Liver (tissue), 9 donors: ENCODE measurements around the gene BDKRB1. TPM values are rescaled to one million over a fixed set of nuclear protein-coding genes. Genes with fewer than 3 reads are reported as not detected.

Experiments used
- DNase-seq: peaks from one replicate; pipeline ENCODE4 v3.0.0-alpha.2; 2017; ENCODE audit warnings: low spot score
- H3K27ac ChIP-seq, 2 donors: one replicate each; pipeline ENCODE4 v1.7.0; 2013; ENCODE audit warnings: inconsistent platforms in 2 of 2, low read length in 2 of 2, control low read depth in 1 of 2, low read depth in 1 of 2, mild to moderate bottlenecking in 1 of 2
- H3K27me3 ChIP-seq, 4 donors: one replicate each; pipeline versions ENCODE4 v1.6.1 to v1.7.0; 2013; ENCODE audit warnings: low read length in 3 of 4, inconsistent platforms in 1 of 4, mild to moderate bottlenecking in 1 of 4, moderate library complexity in 1 of 4; ENCODE audit not compliant: control insufficient read depth in 4 of 4, insufficient read depth in 4 of 4
- H3K36me3 ChIP-seq, 4 donors: one replicate each; pipeline versions ENCODE4 v1.6.1 to v1.7.0; 2013; ENCODE audit warnings: low read length in 3 of 4, mild to moderate bottlenecking in 3 of 4, low read depth in 1 of 4, moderate library complexity in 1 of 4; ENCODE audit not compliant: control insufficient read depth in 4 of 4, insufficient read depth in 3 of 4
- H3K4me1 ChIP-seq, 4 donors: one replicate each; pipeline versions ENCODE4 v1.6.1 to v1.7.0; 2013; ENCODE audit warnings: low read length in 3 of 4, mild to moderate bottlenecking in 3 of 4, moderate library complexity in 1 of 4; ENCODE audit not compliant: control insufficient read depth in 4 of 4, insufficient read depth in 4 of 4
- H3K4me3 ChIP-seq, 3 donors: one replicate each; pipeline versions ENCODE4 v1.6.1 to v1.7.0; 2013; ENCODE audit warnings: low read length in 3 of 3, control low read depth in 1 of 3, low read depth in 1 of 3, mild to moderate bottlenecking in 1 of 3
- H3K9ac ChIP-seq, 2 donors: one replicate each; pipeline ENCODE4 v1.7.0; 2013; ENCODE audit warnings: low read length in 2 of 2, mild to moderate bottlenecking in 2 of 2, moderate library complexity in 2 of 2, control low read depth in 1 of 2, low read depth in 1 of 2
- H3K9me3 ChIP-seq, 4 donors: one replicate each; pipeline versions ENCODE4 v1.6.1 to v1.7.0; 2013; ENCODE audit warnings: low read length in 3 of 4; ENCODE audit not compliant: control insufficient read depth in 4 of 4
- FOXA1 ChIP-seq: IDR thresholded peaks from 2 replicates; pipeline ENCODE4 v1.6.1; 2016; ENCODE audit warnings: antibody characterized with exemption
- FOXA2 ChIP-seq: IDR thresholded peaks from 2 replicates; pipeline ENCODE4 v1.6.1; 2016; ENCODE audit warnings: antibody characterized with exemption
- GABPA ChIP-seq, 2 donors: IDR thresholded peaks in 1 of 2; conservative IDR thresholded peaks in 1 of 2; 2 replicates each; pipeline ENCODE4 v1.6.1; 2016; ENCODE audit warnings: antibody characterized with exemption in 2 of 2, mild to moderate bottlenecking in 1 of 2, moderate library complexity in 1 of 2
- HNF4A ChIP-seq, 2 donors: conservative IDR thresholded peaks; 2 replicates each; pipeline ENCODE4 v1.6.1; 2016; ENCODE audit warnings: antibody characterized with exemption in 2 of 2, mild to moderate bottlenecking in 2 of 2
- HNF4G ChIP-seq: IDR thresholded peaks from 2 replicates; pipeline ENCODE4 v1.6.1; 2016; ENCODE audit warnings: antibody characterized with exemption
- JUND ChIP-seq, 2 donors: IDR thresholded peaks; 2 replicates each; pipeline ENCODE4 v1.6.1; 2016; ENCODE audit warnings: antibody characterized with exemption in 2 of 2
- MAX ChIP-seq: IDR thresholded peaks from 2 replicates; pipeline ENCODE4 v1.6.1; 2016; ENCODE audit warnings: antibody characterized with exemption
- RAD21 ChIP-seq, 2 donors: IDR thresholded peaks; 2 replicates each; pipeline ENCODE4 v1.6.1; 2016; ENCODE audit warnings: antibody characterized with exemption in 2 of 2, mild to moderate bottlenecking in 2 of 2
- REST ChIP-seq: IDR thresholded peaks from 2 replicates; pipeline ENCODE4 v1.6.1; 2016; ENCODE audit warnings: antibody characterized with exemption, mild to moderate bottlenecking
- RXRA ChIP-seq, 2 donors: IDR thresholded peaks; 2 replicates each; pipeline ENCODE4 v1.6.1; 2017 to 2018; ENCODE audit warnings: antibody characterized with exemption in 2 of 2, mild to moderate bottlenecking in 1 of 2
- SP1 ChIP-seq: IDR thresholded peaks from 2 replicates; pipeline ENCODE4 v1.6.1; 2018; ENCODE audit warnings: antibody characterized with exemption, mild to moderate bottlenecking
- TAF1 ChIP-seq: conservative IDR thresholded peaks from 2 replicates; pipeline ENCODE4 v1.6.1; 2016; ENCODE audit warnings: antibody characterized with exemption, mild to moderate bottlenecking
- YY1 ChIP-seq: IDR thresholded peaks from 2 replicates; pipeline ENCODE4 v1.6.1; 2016; ENCODE audit warnings: antibody characterized with exemption, mild to moderate bottlenecking
- ZBTB33 ChIP-seq: IDR thresholded peaks from 2 replicates; pipeline ENCODE4 v1.6.1; 2016; ENCODE audit warnings: antibody characterized with exemption
- WGBS: extraction: QIAGEN DNeasy Blood & Tissue Kit; methylation state at CpG from one replicate; pipeline ENCODE4 v1.1.7; 2013; 5-methylcytosine and 5-hydroxymethylcytosine counted together
- polyA plus RNA-seq, 2 donors: library from polyadenylated mRNA; stranded (reverse) in 1 of 2; unstranded in 1 of 2; fragments of 200-250 nt in 1 of 2; fragments of >200 nt in 1 of 2; fragmentation: Nextera tagmentation in 1 of 2; extraction: Ambion mirVana in 1 of 2; gene quantifications; one replicate each; pipeline versions ENCODE4 v1.2.1 to v1.2.3, GENCODE V29; 2013 to 2015
- total RNA-seq, 2 donors: library from RNA; depleted of rRNA; stranded (reverse); fragments of >200 nt; gene quantifications; one replicate each; pipeline ENCODE4 v1.2.3, GENCODE V29; 2014
- TF ChIP-seq, protein P1 (sequence below): IDR thresholded peaks from 2 replicates; pipeline ENCODE4 v1.6.1; 2016; ENCODE audit warnings: antibody characterized with exemption
- TF ChIP-seq, protein P2 (sequence below): fragments of 150-350 bp; IDR thresholded peaks from 2 replicates; pipeline ENCODE4 v1.5.1; 2017; ENCODE audit warnings: improper control_type of control experiment, low read depth, low read length; ENCODE audit not compliant: missing input control
- donor health status: healthy.
- donor health status: healthy.
- donor health status: healthy.
- donor health status: healthy.
- donor health status: healthy.

The BDKRB1 gene
- total and polyA plus RNA-seq, 4 donors: not detected

GRCh38 chr14:96261772-96262655 lies 6.0 kb downstream of the BDKRB1 start:
- TF ChIP-seq TAF1 (no peak), HNF4A (conservative IDR thresholded peaks at IDR 0.05) (no peak), REST (no peak), YY1 (no peak), GABPA (IDR thresholded peaks at IDR 0.05 in 1 of 2, conservative IDR thresholded peaks at IDR 0.05 in 1 of 2) (no peak), ZBTB33 (no peak), HNF4G (no peak)
- no peak for DNase-seq
- Histone ChIP-seq H3K9me3 (no peaks in the 10 kb centered on the region), H3K9ac (no peak overlapping the region), H3K27me3 (no peaks in the 10 kb centered on the region), H3K4me1 (no peaks in the 10 kb centered on the region), H3K27ac (no peak overlapping the region), H3K36me3 (no peaks in the 10 kb centered on the region), H3K4me3 (no peak overlapping the region)
- 90% methylated on average over 16 of the region's 16 CpGs for WGBS

DNA sequence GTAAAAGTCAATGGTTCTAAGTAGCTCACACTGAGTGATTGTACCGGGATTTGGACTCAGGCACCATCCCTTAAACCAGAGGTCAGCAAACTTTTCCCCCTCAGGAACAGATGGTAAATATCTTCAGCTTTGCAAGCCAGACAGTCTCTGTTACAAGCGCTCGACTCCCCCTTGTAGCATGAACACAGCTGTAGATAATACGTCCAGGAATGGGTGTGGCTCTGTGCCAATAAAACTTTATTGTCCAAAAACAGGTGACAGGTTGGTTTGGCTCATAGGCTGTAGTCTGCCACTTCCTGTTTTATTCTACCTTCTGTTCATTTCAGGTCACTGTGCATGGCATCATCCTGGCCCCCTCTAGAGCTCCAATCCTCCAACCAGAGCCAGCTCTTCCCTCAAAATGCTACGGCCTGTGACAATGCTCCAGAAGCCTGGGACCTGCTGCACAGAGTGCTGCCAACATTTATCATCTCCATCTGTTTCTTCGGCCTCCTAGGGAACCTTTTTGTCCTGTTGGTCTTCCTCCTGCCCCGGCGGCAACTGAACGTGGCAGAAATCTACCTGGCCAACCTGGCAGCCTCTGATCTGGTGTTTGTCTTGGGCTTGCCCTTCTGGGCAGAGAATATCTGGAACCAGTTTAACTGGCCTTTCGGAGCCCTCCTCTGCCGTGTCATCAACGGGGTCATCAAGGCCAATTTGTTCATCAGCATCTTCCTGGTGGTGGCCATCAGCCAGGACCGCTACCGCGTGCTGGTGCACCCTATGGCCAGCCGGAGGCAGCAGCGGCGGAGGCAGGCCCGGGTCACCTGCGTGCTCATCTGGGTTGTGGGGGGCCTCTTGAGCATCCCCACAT lies 7.6 kb downstream of the BDKRB1 start:
- Histone ChIP-seq H3K4me3 (no peak overlapping the region), H3K9me3 (no peaks in the 10 kb centered on the region), H3K4me1 (peaks cover 0 to 6% (median 4%) of the 10 kb centered on the region in 4 donors), H3K27ac (no peak overlapping the region), H3K9ac (no peak overlapping the region), H3K36me3 (no peaks in the 10 kb centered on the region), H3K27me3 (no peaks in the 10 kb centered on the region)
- DNase-seq: no peak
- 89% methylated on average over 20 of the region's 20 CpGs for WGBS
- no peak for TF ChIP-seq RAD21 (IDR thresholded peaks at IDR 0.05)
- no peak for TF ChIP-seq REST
- no peak for TF ChIP-seq FOXA2
- no peak for TF ChIP-seq HNF4A (conservative IDR thresholded peaks at IDR 0.05)
- no peak for TF ChIP-seq MAX
- TF ChIP-seq, protein P1, sequence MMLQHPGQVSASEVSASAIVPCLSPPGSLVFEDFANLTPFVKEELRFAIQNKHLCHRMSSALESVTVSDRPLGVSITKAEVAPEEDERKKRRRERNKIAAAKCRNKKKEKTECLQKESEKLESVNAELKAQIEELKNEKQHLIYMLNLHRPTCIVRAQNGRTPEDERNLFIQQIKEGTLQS: no peak
- TF ChIP-seq RXRA (IDR thresholded peaks at IDR 0.05): no peak
- TF ChIP-seq, protein P2, sequence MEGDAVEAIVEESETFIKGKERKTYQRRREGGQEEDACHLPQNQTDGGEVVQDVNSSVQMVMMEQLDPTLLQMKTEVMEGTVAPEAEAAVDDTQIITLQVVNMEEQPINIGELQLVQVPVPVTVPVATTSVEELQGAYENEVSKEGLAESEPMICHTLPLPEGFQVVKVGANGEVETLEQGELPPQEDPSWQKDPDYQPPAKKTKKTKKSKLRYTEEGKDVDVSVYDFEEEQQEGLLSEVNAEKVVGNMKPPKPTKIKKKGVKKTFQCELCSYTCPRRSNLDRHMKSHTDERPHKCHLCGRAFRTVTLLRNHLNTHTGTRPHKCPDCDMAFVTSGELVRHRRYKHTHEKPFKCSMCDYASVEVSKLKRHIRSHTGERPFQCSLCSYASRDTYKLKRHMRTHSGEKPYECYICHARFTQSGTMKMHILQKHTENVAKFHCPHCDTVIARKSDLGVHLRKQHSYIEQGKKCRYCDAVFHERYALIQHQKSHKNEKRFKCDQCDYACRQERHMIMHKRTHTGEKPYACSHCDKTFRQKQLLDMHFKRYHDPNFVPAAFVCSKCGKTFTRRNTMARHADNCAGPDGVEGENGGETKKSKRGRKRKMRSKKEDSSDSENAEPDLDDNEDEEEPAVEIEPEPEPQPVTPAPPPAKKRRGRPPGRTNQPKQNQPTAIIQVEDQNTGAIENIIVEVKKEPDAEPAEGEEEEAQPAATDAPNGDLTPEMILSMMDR: no peak
- no peak for TF ChIP-seq HNF4G
- TF ChIP-seq FOXA1: no peak
- TF ChIP-seq JUND (IDR thresholded peaks at IDR 0.05): no peak
- TF ChIP-seq YY1: no peak
- no peak for TF ChIP-seq SP1
- TF ChIP-seq GABPA (IDR thresholded peaks at IDR 0.05 in 1 of 2, conservative IDR thresholded peaks at IDR 0.05 in 1 of 2): no peak
- no peak for TF ChIP-seq TAF1
